GM21367 (cell line): Measurements from ENCODE around the gene HTT.

Source experiments
- ATAC-seq: cut with Tn5 transposase; IDR thresholded peaks from one replicate; pipeline ENCODE4 v1.9.1; 2021; ENCODE audit not compliant: unreplicated experiment

Gene HTT

DNA sequence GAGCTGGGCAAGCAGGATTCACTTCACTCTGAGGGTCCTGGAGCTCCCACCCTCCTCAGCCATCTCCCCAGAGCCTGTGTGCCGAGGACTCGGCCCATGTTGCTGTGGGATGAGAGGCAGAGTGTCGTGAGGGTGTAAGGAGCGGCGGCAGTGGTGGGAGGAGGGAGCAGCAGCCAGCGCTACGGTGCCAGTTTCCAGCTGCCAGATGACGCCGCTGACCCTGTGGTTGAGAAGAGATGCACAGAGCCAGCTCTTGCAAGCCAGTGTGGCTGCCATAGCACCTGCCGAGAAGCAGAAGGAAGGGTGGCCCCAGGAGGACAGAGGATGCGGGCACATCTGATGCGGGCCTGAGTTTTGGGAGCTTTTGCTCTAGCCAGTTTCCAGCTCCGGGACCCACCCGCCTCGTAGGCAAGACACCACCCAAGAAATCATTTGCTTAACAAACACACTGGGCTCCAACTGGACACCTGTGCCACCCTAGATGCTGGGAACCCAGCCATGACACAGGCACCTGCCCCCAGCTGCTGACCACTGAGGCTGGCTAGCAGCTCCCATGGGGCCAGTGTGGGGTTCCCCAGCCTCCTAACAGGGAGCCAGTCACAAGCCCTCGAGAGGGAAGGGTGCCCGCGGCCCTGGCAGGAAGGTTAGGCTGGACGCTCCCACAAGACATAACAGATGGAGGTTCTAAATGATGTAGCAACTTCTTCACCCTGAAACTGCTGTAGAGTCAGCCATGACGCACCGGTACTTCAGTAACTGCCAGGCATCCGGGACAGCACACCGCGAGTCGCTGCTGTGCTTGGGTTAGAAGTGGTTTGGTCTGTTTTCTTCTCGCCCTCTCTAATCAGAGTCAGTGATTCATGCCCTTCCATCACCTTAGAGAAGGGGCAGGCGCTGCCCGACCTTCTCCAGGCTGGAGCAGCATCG lies 183.3 kb downstream of the HTT start:
- no peak for ATAC-seq

DNA sequence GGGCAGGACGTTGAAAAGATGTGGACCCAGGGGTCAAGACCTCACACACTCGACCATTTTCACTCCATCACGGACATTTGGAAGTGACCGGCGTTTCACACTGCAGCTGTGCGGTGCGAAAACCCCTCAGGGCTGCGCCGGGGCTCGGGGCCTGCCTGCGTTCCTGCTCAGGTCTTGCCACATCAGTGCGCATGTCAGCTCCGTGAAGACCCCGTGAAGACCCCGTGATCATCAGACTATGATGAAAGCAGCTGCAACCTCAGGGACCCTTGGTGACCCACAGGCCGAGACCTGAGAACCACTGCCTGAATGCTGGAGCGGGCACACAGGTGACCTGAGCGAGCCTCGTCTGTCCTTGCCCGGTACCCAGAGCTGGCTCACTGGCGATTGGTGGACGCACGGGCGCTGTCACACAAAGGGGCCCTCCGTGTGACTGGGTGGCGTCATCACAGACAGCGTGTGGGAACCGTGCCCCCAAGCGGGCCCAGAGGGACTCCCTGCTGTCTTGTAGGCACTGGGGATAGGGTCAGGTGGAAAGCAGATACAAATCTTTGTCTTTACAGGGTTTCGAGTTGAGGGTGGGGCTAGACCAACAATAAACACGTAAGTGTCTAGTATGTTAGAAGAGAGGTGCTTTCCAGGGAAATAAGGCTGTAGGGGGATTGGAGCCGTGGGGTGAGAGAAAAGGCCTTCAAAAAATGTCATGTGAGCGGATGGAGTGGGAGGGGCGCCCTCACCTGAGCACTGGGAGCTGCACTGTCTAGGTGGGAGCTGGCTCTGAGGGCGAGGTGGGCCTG lies 187.1 kb downstream of the HTT start:
- ATAC-seq, result no peak

DNA sequence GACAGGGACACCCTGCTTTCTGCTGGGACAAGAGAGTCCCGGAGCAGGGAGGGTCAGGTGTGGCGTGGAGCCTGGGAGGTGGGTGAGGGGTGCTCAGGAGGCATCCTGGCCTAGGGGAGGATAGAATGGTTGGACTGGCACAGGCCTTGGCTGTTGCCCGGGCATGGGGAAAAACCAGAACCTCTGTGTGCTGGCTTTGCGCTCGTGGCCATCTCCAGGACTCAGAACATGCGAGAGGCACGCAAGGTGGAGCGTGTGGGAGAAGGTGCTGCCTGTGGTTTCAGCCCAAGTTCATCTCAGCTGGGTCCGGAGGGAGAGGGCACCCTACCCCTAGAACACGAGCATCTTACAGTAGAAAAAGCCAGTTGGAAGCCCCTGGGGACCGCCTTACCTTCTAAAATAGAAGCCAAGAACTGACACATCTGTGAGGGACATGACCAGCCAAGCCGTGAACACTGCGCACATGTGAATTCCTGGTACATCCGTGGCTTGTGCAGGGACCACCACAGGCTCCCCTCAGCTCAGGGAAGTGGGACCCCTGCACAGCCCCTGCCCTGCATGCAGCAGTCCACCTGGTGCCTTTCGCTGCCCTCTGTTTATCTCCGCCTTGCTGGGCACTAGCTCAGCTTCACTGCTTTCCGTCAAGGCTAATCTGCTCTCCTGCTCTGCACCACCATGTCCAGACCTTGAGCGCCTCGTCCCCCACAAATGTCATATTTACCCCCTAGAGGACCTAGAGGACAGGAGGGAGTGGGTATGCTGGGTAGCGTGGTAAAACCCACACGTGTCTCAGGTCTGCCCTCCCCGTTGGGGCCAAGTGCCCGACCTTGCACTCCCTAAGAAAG lies 187.9 kb downstream of the HTT start:
- ATAC-seq, result no peak

DNA sequence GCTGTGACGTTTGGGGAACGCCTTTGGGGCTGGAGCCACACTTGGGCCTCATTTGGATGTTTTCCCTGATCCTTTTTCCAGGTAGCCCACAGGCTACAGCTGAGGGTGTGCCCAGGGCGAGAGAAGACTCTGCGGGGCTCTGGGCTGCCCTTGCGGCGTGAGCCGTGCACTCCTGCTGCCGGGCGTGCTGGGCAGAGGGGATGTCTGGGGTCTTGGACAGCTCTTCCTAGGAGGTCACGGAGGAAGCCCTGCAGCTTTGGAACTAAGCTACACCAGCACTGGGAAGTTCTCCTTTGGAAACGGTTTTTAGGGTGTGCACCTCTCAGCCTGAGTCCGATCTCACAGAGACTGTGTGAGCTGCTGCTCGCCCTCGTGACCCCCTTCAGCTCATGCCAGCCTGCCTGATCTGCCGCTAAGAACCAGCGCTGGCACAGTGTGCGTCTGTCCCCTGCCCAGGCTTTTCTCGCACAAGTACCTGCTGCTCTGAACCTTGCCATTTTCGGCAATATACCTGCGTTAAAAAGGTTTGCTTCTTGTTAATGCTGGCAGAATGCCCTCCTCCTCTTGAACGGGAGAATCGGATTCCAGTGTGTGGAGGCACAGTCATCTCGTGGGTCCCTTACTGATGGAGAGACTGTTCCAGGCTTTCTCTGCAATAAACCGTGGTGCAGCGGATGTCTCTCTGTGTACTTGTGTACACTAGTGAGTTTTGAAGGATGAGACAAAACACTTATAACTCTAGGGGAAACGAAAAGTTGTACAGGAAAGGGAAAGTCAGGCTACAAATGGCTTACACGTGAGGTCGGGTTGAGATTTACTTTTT lies 188.8 kb downstream of the HTT start:
- ATAC-seq, result no peak

DNA sequence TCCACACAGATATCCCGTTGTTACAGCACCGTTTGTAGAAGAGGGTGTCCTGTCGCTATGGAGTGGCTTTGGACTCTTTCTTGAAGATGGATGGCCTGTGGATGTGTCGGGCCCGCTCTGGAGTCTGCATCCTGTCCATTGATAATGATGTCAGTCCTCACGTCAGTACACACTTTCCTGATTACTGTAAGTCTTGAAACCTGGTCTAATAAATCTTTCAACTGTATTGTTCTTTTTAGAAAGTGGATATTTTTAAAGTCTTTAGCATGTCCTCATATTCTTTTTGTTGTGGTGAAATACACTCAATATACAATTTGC lies 189.4 kb downstream of the HTT start:
- no peak for ATAC-seq

DNA sequence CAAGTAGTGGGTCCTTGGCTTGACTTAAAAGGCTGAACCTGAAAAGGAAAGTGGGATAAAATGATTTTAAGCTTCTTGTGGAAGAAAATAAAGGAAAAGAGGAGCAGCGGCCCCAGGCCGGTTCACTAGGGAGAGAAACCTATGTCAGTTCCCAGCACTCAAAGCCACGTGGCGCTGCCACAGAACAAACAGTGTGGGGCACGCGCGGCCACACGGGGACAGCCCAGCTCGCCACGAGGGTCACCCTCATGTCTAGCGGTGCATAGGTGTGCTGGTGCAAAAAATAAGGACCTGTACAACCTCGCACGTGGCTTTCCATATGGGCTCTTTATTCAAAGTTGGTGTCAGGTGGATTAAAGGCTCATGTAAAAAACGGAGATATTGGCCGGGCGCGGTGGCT lies 191.6 kb downstream of the HTT start:
- ATAC-seq, result no peak

DNA sequence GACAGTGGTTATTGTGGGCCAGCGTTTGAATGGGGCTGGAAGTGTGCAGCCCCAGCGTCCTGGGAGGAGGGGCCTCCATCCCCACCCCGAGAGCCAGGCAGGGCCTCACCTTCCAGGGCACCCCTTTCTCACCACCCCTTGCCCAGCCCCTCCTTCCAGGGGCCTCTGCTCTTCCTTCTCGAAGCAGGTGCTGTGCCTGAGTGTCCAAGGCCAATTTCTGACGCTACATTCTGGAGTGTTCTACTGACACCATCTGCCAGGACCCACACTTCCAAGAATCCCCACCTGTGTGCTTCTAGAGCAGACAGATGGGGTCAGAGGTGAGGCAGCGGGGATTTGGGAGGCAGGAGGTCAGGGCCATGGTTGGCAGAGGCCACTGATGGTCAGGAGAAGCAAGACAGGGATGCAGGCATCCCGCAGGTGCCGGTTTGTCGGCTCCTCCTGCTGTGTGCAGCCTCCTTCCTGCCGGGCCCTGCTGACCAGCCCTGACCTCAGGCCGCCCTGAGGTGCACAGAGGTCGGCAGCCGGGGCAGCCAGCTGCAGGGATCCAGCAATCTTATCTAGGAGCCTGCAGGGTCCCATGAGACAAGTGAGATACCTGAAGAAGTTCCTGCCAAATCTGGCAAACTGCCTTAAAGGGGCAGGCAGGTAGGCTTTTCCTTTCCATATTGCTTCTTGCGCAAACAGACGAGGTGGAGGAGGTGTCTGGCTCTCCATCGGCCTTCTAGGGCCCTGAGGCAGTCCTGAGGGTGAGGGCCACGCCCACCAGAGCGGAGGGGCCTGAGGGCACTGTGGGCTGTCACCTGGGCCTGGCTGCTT lies 193.3 kb downstream of the HTT start:
- ATAC-seq, result no peak

DNA sequence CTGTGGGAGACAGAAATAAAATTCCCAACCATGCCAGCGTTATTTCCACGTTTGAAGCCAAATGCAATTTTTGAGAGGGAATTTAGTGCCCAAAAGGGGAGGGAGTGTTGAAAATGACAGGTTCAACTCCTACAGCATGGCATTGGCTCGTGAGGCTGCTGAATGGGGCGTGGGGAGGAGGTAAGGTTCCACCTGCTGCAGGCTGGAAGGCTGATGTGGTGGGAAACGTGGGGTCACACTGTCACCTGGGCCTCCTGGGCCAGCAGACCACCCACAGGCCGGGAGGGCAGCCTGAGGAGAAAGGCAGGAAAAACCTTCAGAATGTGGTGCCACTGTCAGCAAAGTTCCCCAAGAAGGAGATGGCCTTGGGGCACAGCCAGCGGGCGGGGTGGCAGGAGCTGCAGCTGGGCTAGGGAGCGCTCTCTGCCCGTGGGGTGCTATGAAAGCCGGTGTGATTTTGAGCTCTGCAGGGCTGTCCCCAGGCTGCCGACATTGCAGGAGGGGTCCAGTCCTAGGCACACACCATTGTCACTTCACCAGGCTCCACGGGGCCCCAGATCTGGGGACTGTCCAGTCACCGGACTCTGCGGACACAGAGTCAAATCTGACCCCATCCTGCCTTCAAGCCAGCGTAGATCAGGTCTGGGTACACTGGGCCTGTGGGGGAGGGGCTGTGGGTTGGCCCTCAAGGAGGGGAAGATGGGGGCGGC lies 194.1 kb downstream of the HTT start:
- ATAC-seq, result no peak

DNA sequence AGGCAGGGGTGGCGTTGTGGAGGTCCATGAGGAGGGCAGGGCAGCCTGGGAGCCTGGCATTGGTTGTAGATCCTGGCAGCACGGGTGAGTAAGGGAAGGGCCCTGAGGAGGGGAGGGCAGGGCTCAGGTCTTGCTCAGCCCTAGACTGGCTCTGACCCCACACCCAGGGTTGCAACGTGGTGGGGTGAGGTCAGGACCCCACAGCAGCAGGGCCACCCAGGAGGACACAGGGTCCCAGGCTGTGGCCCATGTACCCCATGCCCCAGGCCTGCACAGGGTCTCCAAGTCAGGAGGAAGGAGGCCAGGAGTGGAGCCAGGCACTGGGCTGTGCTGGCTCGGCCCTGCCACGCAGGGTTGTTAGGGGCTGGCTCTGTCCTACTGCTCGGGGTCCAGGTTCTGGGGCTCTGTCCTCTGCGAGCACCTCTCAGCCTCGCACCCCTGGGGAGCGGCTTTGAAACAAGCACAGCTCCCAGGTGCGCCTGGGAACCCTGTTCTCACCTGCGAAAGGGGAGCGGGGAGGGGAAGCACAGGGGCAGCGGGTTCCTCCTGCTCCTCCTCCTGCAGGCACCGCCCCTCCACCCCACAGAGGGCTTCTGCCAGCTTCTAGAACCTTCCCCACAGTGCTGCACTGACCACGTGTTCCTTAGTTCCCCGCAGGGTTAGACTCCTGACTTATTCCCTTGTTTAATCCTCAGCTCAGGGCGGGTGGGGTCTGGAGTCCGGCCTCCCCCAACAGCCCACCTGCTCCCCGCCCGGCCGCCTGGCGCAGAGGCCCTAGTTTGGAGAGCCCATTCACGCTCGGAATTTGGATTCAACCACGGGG lies 194.8 kb downstream of the HTT start:
- ATAC-seq, result no peak

DNA sequence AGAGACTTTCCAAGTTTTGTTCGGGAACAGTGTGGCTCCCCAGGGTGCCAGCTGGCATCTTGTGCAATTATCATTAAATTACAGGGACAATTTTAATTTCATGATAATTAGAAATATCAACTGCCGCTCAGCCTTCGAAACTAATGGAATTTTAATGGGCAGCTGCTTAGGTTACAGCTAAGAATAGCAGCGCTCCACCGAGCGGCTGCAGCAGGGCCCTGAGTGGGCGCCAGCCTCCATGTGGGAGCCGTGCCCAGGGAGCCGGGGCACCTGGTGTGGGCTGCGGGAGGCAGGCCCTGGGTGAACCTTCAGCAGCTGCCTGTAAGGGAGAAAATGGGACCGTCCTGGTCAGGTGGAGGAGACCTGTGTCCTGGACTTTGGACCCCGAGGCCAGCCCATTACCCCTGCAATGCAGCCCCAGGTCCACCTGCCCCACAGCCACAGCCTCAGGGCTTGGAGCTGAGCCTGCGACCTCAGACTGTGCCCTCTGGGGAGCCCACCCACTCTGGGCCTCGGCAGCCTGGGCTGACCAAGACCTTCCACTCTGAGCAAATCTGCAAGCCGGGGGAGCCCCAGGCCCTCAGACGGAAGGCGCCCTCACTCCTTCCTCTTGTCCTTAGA lies 195.6 kb downstream of the HTT start:
- ATAC-seq, result no peak

DNA sequence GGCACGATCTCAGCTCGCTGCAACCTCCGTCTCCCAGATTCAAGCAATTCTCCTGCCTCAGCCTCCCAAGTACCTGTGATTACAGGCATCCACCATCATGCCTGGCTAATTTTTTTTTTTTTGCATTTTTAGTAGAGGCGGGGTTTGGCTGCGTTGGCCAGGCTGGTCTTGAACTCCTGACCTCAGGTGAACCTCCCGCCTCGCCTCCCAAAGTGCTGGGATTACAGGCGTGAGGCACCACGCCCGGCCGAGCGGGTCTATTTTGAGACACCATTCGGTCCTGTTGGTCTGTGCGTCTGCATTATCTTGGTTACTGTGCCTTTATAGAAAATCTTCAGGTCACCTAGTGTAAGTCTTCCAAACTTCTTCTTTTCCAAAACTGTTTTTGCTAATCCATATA lies 196.7 kb downstream of the HTT start:
- ATAC-seq, result no peak

DNA sequence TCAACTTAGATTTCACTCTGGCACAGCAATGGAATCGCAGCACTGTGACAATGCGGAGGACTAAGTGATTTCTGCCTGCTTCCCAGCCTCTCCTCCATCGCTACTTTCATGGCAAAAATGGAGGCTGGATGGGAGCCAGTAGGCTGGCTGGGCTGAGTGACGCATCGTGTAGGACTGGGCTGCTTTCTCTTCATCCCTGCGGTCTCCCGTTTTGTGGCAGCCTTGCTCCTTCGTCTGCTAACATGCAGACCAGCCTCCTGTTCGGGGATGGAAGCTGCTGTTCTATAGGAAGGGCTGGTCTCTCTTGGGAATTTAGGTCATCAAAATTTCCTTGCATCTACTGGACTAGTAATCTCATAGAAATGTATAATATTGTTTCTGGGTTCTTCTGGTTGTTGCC lies 202.5 kb downstream of the HTT start:
- no peak for ATAC-seq

DNA sequence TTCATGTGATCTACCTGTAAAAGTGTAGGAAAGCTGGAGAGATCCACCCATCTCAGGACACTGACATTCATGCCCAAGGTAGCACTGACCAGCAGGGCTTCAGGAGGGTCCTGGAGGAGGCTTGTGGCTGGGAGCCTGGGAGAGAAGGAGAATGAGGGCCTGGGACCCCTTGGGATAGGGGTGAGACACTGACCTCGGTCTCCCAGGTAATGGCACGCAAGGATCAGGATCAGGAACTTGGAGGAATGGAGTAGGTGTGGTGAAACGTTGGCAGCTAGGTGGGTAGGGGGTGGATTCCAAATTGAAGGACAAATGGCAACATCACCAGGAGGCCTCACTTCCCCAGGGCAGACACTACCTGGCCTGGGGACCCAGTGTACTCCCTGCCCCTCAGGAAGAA lies 206.0 kb downstream of the HTT start:
- ATAC-seq, result no peak

DNA sequence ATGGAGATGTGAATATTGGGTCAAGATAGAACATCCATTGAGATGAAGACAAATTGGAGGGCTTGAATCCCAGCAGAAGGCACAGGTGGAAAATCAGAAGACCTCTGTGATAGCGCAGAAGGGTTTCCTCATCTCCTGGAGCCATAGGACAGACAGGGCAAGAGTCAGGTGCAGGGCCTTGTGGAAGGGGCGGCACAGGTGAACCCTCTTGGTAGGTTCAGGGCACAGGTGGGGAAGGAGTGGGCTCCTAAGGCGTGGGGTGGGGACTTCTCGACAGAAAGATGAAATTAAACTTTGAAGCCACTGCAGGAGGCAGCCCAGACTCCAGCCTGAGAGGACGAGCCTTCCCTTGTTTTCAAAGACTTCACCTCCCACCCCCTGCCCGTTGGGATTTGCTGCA lies 209.0 kb downstream of the HTT start:
- no peak for ATAC-seq

DNA sequence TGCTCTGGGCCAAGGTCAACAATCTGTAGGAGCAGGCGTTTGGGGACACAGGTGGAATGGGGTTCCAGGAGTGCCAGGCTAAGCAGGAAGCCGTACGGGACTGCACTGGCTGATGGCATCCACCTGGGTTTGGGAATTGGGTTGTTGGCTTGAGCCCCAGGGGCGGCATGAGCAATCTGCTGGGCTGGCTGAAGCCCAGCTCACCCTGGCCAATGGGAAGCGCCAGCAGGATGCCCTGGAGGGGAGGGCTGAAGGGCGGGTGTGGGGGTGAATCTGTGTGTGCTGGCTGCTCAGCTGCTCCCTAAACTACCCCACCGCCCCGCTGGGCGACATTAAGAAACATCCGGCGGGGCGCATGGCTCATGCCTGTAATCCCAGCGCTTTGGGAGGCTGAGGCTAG lies 209.4 kb downstream of the HTT start:
- ATAC-seq, result no peak

DNA sequence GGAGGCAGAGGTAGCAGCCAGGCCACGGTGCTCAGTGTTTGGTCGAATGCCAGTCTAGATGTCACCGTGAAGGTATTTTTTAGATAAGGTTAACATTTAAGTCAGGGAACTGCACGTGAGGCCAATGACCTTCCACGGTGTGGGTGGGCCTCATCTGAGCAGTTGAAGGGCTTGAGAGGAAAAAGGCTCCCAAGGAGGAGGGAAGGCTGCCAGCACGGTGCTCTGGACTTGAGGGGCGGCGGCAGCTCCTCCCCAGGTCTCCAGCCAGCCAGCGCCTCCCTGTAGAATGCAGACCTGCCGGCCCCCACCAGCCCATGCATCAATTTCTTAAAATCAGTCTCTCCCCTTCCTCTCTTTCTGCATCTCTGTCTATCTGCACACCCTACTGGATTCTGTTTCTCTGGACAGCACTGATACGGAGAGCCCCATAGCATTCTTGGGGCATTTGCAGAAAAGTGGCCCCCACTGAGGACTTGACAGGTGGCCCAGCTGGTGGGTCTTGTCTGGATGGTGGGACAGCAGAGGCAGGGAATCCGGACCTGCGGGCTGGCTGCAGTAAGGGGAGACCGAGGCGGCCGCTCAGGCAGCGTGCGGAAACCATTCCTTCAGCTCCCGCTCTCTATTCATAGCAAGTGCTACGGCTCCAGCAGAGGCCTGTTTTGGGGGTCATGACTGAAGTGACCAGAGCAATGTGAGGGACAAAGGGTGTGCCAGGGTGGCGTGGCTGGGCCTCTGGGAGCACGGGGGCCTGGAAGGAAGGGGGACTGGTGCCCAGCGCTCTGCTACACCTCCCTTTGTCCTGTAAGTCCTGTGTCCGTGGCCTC lies 210.5 kb downstream of the HTT start:
- no peak for ATAC-seq
